ENCODE measurements around the gene SPATA9.

SPATA9 gene

GRCh38 chr5:95689680-95690079 is 6.9 kb upstream of the SPATA9 start:
- no peak for FAIRE-seq
- no peak for DNase-seq (ENCODE audit: insufficient read length, low spot score)

GRCh38 chr5:95686651-95687050 is 3.9 kb upstream of the SPATA9 start:
- DNase-seq (ENCODE audit: insufficient read length, low spot score) (no peak), FAIRE-seq (no peak)

GRCh38 chr5:95684361-95684760 is 1.6 kb upstream of the SPATA9 start:
- no peak for FAIRE-seq

GRCh38 chr5:95673081-95673480 is 9.7 kb downstream of the SPATA9 start:
- FAIRE-seq, result no peak
- DNase-seq (ENCODE audit: insufficient read length, low spot score), result no peak

More at GRCh38 chr5:95684361-95684760, 1.6 kb upstream of the SPATA9 start:
- no peak for DNase-seq (ENCODE audit: insufficient read length, low spot score)

GRCh38 chr5:95672641-95673040 is 10.2 kb downstream of the SPATA9 start:
- DNase-seq (ENCODE audit: insufficient read length, low spot score), result no peak
- FAIRE-seq, result no peak

GRCh38 chr5:95671826-95672225 is 11.0 kb downstream of the SPATA9 start:
- no peak for FAIRE-seq
- DNase-seq (ENCODE audit: insufficient read length, low spot score), result no peak

GRCh38 chr5:95670568-95670967 is 12.2 kb downstream of the SPATA9 start:
- FAIRE-seq (no peak), DNase-seq (ENCODE audit: insufficient read length, low spot score) (no peak)

GRCh38 chr5:95669985-95670384 is 12.8 kb downstream of the SPATA9 start:
- FAIRE-seq, result no peak
- DNase-seq (ENCODE audit: insufficient read length, low spot score), result no peak

- FAIRE-seq, result no peak
Observed at GRCh38 chr5:95669540-95669939, 13.3 kb downstream of the SPATA9 start.

GRCh38 chr5:95668728-95669127 is 14.1 kb downstream of the SPATA9 start:
- DNase-seq (ENCODE audit: insufficient read length, low spot score), result no peak
- peak; percentile 58 for FAIRE-seq

More at GRCh38 chr5:95669540-95669939, 13.3 kb downstream of the SPATA9 start:
- no peak for DNase-seq (ENCODE audit: insufficient read length, low spot score)

GRCh38 chr5:95668216-95668615 is 14.6 kb downstream of the SPATA9 start:
- FAIRE-seq, result no peak
- DNase-seq (ENCODE audit: insufficient read length, low spot score), result no peak

GRCh38 chr5:95667678-95668077 is 15.1 kb downstream of the SPATA9 start:
- no peak for FAIRE-seq
- no peak for DNase-seq (ENCODE audit: insufficient read length, low spot score)

- no peak for FAIRE-seq
- no peak for DNase-seq (ENCODE audit: insufficient read length, low spot score)
Observed at GRCh38 chr5:95667061-95667618, 15.7 kb downstream of the SPATA9 start.

- FAIRE-seq (peak; percentile 76), DNase-seq (ENCODE audit: insufficient read length, low spot score) (no peak)
Observed at GRCh38 chr5:95664204-95664786, 18.5 kb downstream of the SPATA9 start.

- DNase-seq (ENCODE audit: insufficient read length, low spot score) (no peak), FAIRE-seq (no peak)
Observed at GRCh38 chr5:95662946-95663345, 19.8 kb downstream of the SPATA9 start.

- no peak for DNase-seq (ENCODE audit: insufficient read length, low spot score)
Observed at GRCh38 chr5:95660060-95660459, 22.7 kb downstream of the SPATA9 start.

GRCh38 chr5:95655575-95655974 is 27.2 kb downstream of the SPATA9 start:
- peak; percentile 76 for FAIRE-seq
- DNase-seq (ENCODE audit: insufficient read length, low spot score), result no peak

More at GRCh38 chr5:95660060-95660459, 22.7 kb downstream of the SPATA9 start:
- no peak for FAIRE-seq

- FAIRE-seq (no peak), DNase-seq (ENCODE audit: insufficient read length, low spot score) (no peak)
Observed at GRCh38 chr5:95654196-95654595, 28.6 kb downstream of the SPATA9 start.

- no peak for FAIRE-seq
Observed at GRCh38 chr5:95652849-95653248, 29.9 kb downstream of the SPATA9 start.

GRCh38 chr5:95649842-95650620 is 32.8 kb downstream of the SPATA9 start:
- DNase-seq (ENCODE audit: insufficient read length, low spot score) (no peak), FAIRE-seq (no peak)

More at GRCh38 chr5:95652849-95653248, 29.9 kb downstream of the SPATA9 start:
- no peak for DNase-seq (ENCODE audit: insufficient read length, low spot score)

- FAIRE-seq, result no peak
- no peak for DNase-seq (ENCODE audit: insufficient read length, low spot score)
Observed at GRCh38 chr5:95649274-95649673, 33.5 kb downstream of the SPATA9 start.

Data from GM19239 (cell line).